Stimulated activated CD8-positive, alpha-beta memory T cell treated with anti-CD3 and anti-CD28 coated beads, Interleukin-4, amount 100 ng/mL, for 24 hours (primary cell): ENCODE data around the gene USP7.
"Not testable (repeated sequence)": the region's sequence is repeated elsewhere in the genome, so short reads cannot be mapped to it uniquely, and the experiment has no call there.

ENCODE experiments used
- DNase-seq: peaks from one replicate; pipeline ENCODE4 v3.0.0-alpha.2; 2020; ENCODE audit warnings: low read depth

Gene USP7

GRCh38 chr16:8843296-8843695, 120.4 kb downstream of the USP7 start:
- DNase-seq: not testable (repeated sequence)
